ENCODE measurements around the gene MPRIP.
"Not testable (repeated sequence)": the region's sequence is repeated elsewhere in the genome, so short reads cannot be mapped to it uniquely, and the experiment has no call there.

MPRIP gene

GRCh38 chr17:17186551-17187505 is 144.6 kb downstream of the MPRIP start:
- no peak for ATAC-seq
- DNase-seq: no peak

DNA sequence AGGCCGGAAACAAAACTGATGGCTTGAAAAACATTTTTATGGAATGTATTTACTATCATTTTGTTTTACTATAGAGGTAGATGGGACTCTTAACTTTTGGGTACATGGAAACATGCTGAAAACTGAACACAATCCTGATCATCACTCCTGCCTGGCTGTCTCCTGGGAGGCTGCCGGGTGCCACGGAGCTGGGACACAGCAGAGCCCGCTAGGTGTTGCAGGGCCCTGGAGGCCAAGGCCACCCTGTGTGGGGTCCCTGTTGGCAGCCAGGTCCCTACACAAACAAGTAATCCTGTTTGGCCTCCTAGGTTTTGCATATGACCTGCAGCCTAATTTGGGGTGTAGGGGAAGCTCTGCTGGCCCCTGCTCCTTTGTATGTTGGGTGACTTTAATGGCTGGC is 146.3 kb downstream of the MPRIP start:
- no peak for ATAC-seq
- no peak for DNase-seq

- ATAC-seq (no peak), DNase-seq (no peak)
Measured at GRCh38 chr17:17189559-17189958, 147.3 kb downstream of the MPRIP start.

- ATAC-seq (no peak), DNase-seq (no peak)
Measured at GRCh38 chr17:17190188-17190587, 147.9 kb downstream of the MPRIP start.

DNA sequence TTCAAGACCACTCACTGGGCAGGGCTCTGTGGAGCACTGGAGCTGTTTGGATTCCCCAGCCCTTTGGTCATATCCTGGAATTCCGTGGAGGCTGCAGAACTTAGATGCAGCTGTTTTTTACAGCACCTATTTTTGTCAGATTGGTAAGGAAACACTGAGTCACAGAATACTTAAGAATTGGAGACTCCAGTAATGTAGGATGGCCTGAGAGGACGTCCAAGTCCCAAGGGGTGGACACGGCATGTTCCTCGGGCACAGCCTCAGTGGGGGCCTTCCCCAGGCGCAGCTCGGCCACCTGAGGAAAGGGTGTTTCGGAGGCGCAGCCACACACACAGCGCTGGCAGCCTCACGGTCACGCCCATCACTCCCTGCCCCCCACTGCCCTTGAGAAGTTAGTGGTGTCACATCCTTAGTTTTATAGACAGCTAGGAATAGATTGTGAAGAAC is 149.1 kb downstream of the MPRIP start:
- DNase-seq (no peak), ATAC-seq (no peak)

DNA sequence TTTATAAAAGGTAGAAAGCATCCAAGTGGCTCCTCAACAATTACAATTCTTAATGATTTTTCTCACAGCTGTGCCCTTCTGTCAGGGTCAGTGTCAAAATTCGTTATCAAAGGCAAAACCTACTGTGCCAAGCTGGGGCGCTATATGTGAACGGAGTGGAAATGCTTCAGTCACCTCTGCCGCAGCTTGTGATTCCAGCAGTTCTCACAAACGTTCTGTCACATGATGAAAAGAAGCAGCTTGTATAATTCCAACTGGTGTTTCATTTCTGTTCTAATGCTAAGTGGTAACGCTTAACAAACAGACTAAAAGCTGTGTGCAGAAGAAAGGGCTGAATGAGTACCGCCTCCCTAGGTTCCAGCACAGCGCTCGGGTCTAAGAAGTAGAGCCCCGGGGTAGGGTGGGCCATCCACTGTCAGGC is 149.7 kb downstream of the MPRIP start:
- DNase-seq: no peak
- no peak for ATAC-seq

GRCh38 chr17:17195466-17195865 is 153.2 kb downstream of the MPRIP start:
- not testable (repeated sequence) for ATAC-seq, DNase-seq

- ATAC-seq: no peak
- DNase-seq: no peak
Measured at GRCh38 chr17:17196776-17197175, 154.5 kb downstream of the MPRIP start.

GRCh38 chr17:17198281-17198680 is 156.0 kb downstream of the MPRIP start:
- no peak for ATAC-seq

GRCh38 chr17:17200311-17200710 is 158.1 kb downstream of the MPRIP start:
- no peak for ATAC-seq
- DNase-seq: no peak

More at GRCh38 chr17:17198281-17198680, 156.0 kb downstream of the MPRIP start:
- DNase-seq: no peak

GRCh38 chr17:17200831-17201230 is 158.6 kb downstream of the MPRIP start:
- DNase-seq (no peak), ATAC-seq (no peak)

- ATAC-seq (no peak), DNase-seq (no peak)
Measured at GRCh38 chr17:17201271-17201670, 159.0 kb downstream of the MPRIP start.

GRCh38 chr17:17201907-17202306 is 159.7 kb downstream of the MPRIP start:
- ATAC-seq (no peak), DNase-seq (no peak)

DNA sequence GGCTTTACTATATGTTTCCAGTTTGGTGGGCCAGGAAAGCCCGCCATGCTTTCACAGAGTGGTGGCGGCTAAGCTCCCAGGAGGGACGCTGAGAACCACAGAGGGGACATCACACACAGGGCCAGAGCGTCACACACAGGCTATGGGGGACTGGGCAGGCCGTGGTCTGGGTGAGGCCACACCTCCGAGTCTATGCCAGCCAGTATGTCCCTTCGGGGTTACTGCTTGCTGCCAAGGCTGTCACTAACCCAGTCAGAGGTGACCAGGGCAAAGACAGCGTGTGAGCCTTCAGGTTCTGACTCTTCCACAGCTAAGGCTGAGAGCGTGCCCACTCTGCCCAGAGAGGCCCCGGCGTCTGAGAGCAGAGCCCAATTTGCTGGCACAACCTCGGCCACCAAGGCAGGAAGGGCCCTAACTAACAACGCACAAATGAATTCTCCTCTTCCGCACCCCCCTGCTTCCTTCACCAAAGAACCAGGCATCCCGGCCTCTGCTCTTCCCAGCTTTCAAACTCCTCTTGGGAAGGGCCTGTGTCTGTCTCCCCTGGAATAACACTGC is 161.0 kb downstream of the MPRIP start:
- ATAC-seq (no peak), DNase-seq (no peak)

- ATAC-seq (no peak), DNase-seq (peak; percentile 25)
Measured at GRCh38 chr17:17204041-17204591, 161.9 kb downstream of the MPRIP start.

GRCh38 chr17:17204635-17205231 is 162.5 kb downstream of the MPRIP start:
- ATAC-seq: no peak
- DNase-seq: no peak

DNA sequence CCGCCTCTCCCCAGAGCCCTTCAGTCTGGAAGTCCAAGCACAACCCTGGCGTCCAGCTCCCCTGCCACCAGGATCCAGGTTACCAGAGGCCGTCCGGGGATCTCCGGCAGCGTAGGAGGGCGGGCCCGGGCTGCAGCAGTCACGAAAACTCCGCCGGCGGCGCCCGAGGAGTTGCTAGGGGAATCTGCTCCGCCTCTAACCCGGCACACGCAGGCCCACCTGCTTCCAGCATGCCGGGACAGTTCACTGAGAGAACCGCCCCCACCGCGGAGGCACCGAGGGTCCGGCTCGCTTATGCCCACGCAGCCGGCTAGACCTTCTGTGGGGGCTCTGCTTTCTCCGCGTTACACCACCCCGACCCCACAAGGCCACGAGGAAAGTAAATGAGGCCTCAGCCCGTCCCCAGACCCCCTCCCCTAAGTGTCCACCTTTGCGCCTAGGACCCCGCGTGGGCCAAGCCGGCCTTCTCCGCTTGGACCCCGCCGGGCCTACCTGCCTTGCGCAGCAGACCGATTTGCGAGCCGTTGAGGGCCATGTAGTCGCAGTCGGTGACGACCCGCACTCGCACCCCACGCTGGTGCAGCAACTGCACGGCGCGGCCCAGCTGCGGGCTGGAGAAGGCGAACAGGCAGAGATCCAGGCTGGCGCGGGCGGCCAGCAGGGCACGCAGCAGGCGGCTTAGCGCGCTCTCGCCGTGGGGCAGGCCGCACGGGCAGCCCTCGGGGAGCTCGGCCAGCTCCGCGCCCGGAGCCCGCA is 163.3 kb downstream of the MPRIP start:
- DNase-seq: peak; percentile 78
- ATAC-seq: peak; percentile 68

GRCh38 chr17:17206124-17206912 is 164.1 kb downstream of the MPRIP start, which contains the start of gene PLD6:
PLD6 (minus strand) TSS chr17:17206333; CDS start chr17:17206286, 47 bp downstream.
- ATAC-seq (peak; percentile 74), DNase-seq (peak; percentile 94)

- no peak for DNase-seq
- ATAC-seq: no peak
Measured at GRCh38 chr17:17206913-17207335, 164.7 kb downstream of the MPRIP start.

DNA sequence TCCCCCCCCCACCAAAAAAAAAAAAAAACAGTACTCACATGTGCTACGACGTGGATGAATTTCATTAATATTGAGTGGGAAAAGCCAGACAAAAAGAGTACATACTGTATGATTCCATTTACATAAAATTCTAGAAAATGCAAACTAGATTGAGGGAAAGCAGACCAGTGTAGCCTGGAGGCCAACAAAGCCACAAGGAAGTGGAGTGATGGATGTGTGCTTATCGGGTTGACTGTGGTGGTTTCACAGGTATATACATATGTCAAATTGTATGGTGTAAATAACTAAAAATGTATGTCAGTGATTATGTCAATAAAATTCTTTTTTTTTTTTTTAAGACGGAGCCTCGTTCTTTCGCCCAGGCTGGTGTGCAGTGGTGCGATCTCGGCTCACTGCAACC is 165.7 kb downstream of the MPRIP start:
- no peak for ATAC-seq

DNA sequence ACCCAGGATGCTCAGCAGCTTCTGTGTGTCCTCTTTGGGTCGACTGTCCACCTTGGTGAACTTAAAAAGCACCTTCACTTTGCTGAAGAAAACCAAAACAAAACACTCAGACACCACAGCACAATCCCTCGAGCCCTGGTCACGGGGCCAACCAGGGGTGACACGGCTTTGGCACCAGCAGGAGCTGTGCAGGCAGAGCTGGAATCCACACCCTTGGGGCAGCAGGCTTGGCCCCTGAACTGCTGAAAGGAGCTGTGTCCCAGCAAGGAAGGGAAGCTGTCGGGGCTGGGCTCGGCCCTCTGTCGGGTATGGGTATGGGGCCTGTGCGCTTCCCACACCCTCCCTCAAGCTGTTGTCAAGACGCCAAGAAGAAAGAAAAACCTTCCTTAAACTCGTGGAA is 171.5 kb downstream of the MPRIP start:
- ATAC-seq (no peak), DNase-seq (no peak)

More for the DNA sequence above, 165.7 kb downstream of the MPRIP start:
- DNase-seq: no peak
